ENCODE measurements around the gene THSD4.
"Not testable (repeated sequence)": the region's sequence is repeated elsewhere in the genome, so short reads cannot be mapped to it uniquely, and the experiment has no call there.

The THSD4 gene

DNA sequence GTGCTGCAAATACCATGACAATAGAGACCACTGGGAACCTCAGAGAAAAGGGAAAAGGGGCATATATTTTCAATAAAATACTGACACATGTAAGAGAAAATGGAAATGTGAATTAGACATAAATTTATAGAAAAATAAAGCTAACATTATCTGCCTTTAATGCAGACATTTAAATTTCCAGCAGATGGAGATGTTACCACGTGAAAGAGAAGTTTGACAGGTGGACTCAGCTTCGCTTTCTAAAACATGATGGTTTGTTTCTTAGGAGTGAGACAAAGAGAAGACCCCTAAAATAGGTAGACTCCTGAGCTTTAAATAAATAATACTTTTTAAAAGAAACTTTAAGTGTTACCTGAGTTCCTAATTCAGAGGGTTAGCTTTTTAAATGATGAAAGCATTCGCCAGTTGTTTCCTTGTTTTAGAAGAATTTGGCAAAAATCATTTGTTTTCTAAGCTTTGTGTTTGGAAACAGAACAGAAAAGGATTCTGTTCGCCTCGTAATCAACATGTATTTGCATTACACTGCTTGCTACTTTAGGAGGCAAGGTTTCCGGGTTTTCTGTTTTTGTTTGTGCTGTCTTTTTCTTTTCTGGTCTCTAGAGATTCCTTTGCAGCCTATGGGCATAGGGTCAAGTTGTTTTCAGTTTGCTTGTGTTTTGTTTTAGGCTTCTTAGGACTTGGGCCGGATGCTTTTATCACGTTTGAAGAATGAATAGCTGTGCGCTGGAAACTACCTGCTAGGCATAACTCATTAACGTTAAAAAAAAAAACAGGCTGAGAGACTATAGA, 271.4 kb downstream of the THSD4 start:
- Histone ChIP-seq H3K9ac (ENCODE audit: low read length in 5 of 5) (no peak overlapping the region), H3K27me3 (ENCODE audit: control insufficient read depth in 5 of 5, insufficient read depth in 4 of 5, low read length in 5 of 5) (peaks cover 0 to 6% (median 0%) of the 10 kb centered on the region in 5 donors), H3K9me3 (ENCODE audit: control insufficient read depth in 5 of 5, low read length in 5 of 5) (no peaks in the 10 kb centered on the region), H3K27ac (ENCODE audit: low read depth, low read length) (no peak overlapping the region), H3K4me1 (ENCODE audit: control insufficient read depth in 5 of 5, insufficient read depth in 5 of 5, low read length in 5 of 5) (peaks cover 0 to 11% (median 8%) of the 10 kb centered on the region in 5 donors), H3K36me3 (ENCODE audit: control insufficient read depth in 5 of 5, insufficient read depth in 5 of 5, low read length in 5 of 5) (no peaks in the 10 kb centered on the region), H3K4me3 (ENCODE audit: low read depth in 1 of 5, low read length in 5 of 5) (no peak overlapping the region)

DNA sequence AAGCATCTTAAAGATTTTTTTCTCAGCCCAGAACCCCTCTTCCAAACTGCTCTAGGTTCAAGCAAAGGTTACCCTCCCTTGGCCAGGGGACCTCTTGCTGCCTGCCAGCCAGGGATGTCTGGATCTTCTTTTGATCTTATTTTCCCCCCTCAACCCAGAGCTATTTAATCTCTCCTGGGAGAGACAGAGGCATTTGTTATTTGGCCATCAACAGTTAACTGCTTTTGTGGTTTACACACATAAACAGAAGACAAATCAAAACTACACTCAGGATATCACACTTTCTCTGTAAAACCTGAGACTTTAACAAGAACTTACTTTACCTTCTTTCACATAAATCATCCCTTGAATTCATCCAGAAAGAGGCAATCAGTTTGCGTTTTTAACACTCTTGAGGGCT, 272.5 kb downstream of the THSD4 start:
- H3K4me1 ChIP-seq (ENCODE audit: control insufficient read depth in 5 of 5, insufficient read depth in 5 of 5, low read length in 5 of 5), result peaks cover 0 to 13% (median 8%) of the 10 kb centered on the region in 5 donors

DNA sequence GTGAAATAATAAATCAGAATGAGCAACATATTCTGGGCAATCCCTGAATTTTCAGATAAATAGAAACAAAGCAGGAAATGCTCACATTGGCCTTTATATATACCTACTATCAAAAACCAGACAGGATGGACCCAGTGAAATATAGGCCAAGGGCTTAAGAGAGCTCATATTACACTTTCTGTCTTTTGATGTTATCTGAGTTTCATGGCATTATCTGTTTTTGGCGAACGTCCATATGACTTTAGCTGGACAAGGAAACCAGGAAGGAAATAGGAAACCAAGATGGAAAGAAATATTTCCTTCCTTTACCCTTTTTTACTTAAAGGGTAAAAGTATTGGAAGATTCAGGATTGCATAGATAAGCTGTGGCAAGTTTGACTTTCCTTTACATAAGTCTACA, 274.8 kb downstream of the THSD4 start:
- no peaks in the 10 kb centered on the region for H3K36me3 ChIP-seq (ENCODE audit: control insufficient read depth in 5 of 5, insufficient read depth in 5 of 5, low read length in 5 of 5)

More for the DNA sequence above, 272.5 kb downstream of the THSD4 start:
- no peaks in the 10 kb centered on the region for H3K9me3 ChIP-seq (ENCODE audit: control insufficient read depth in 5 of 5, low read length in 5 of 5)
- no peak overlapping the region for H3K9ac ChIP-seq (ENCODE audit: low read length in 5 of 5)
- H3K36me3 ChIP-seq (ENCODE audit: control insufficient read depth in 5 of 5, insufficient read depth in 5 of 5, low read length in 5 of 5), result no peaks in the 10 kb centered on the region
- peaks cover 0 to 6% (median 0%) of the 10 kb centered on the region in 5 donors for H3K27me3 ChIP-seq (ENCODE audit: control insufficient read depth in 5 of 5, insufficient read depth in 4 of 5, low read length in 5 of 5)
- no peak overlapping the region for H3K4me3 ChIP-seq (ENCODE audit: low read depth in 1 of 5, low read length in 5 of 5)
- no peak overlapping the region for H3K27ac ChIP-seq (ENCODE audit: low read depth, low read length)

DNA sequence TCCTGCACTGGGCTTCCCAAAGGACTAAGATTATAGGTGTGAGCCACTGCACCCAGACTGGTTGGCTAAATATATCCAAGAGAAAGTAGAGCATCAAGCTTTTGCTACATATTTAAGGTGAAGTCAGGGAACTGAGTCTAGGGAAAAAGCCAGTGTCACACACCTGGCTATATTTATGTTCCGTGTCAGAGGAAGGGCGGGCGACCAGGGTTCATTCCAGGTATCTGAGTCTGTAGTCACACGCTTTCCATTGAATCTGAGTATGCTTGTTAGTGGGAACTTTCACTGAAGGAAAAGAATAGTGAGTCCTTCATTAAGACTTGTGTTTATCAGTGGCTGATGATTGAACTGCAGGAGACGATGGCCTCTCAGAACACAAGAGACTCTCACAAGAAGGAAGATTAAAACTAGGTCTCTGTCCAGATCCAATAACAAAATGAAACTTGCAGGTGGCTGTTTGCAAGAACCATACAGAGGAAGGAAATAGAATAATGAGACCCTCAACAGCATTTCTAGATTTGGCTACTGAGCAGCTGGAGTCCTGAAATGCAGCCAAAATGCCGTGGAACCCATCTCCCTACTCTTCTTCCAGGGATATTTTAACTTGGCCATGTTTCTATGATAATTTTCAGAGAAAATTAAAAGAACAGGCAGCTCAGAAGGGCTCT, 276.3 kb downstream of the THSD4 start:
- Histone ChIP-seq H3K4me1 (ENCODE audit: control insufficient read depth in 5 of 5, insufficient read depth in 5 of 5, low read length in 5 of 5) (peaks cover 0 to 8% (median 3%) of the 10 kb centered on the region in 5 donors), H3K27ac (ENCODE audit: low read depth, low read length) (no peak overlapping the region), H3K36me3 (ENCODE audit: control insufficient read depth in 5 of 5, insufficient read depth in 5 of 5, low read length in 5 of 5) (no peaks in the 10 kb centered on the region), H3K4me3 (ENCODE audit: low read depth in 1 of 5, low read length in 5 of 5) (no peak overlapping the region), H3K9ac (ENCODE audit: low read length in 5 of 5) (no peak overlapping the region), H3K27me3 (ENCODE audit: control insufficient read depth in 5 of 5, insufficient read depth in 4 of 5, low read length in 5 of 5) (peaks cover 0 to 10% (median 3%) of the 10 kb centered on the region in 5 donors), H3K9me3 (ENCODE audit: control insufficient read depth in 5 of 5, low read length in 5 of 5) (no peaks in the 10 kb centered on the region)

More for the DNA sequence above, 274.8 kb downstream of the THSD4 start:
- peaks cover 0 to 10% (median 3%) of the 10 kb centered on the region in 5 donors for H3K27me3 ChIP-seq (ENCODE audit: control insufficient read depth in 5 of 5, insufficient read depth in 4 of 5, low read length in 5 of 5)
- H3K9me3 ChIP-seq (ENCODE audit: control insufficient read depth in 5 of 5, low read length in 5 of 5), result no peaks in the 10 kb centered on the region
- no peak overlapping the region for H3K9ac ChIP-seq (ENCODE audit: low read length in 5 of 5)
- no peak overlapping the region for H3K4me3 ChIP-seq (ENCODE audit: low read depth in 1 of 5, low read length in 5 of 5)
- H3K4me1 ChIP-seq (ENCODE audit: control insufficient read depth in 5 of 5, insufficient read depth in 5 of 5, low read length in 5 of 5), result peaks cover 0 to 10% (median 5%) of the 10 kb centered on the region in 5 donors
- H3K27ac ChIP-seq (ENCODE audit: low read depth, low read length), result no peak overlapping the region

DNA sequence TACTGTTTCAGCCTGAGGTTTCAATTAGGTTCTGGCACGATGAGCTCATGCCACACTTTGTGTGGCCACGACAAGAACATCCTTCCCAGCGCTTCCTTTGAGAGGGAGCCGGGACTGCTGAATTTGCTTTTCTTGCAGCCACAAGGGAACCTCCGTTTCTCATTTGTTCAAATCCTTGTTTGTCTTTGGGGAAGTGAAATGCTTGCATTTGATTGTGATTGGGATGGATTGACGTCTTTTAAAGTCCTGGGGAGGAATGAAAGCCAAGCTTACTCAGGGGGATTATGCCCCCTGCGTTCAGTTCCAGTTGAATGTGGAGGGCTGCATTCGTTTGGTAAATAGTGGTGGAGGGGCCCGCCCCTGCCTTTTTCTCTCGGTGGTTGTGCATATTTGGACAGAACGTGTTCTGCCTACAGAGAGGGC, 277.6 kb downstream of the THSD4 start:
- no peak overlapping the region for H3K27ac ChIP-seq (ENCODE audit: low read depth, low read length)
- H3K9me3 ChIP-seq (ENCODE audit: control insufficient read depth in 5 of 5, low read length in 5 of 5), result no peaks in the 10 kb centered on the region
- H3K4me3 ChIP-seq (ENCODE audit: low read depth in 1 of 5, low read length in 5 of 5), result no peak overlapping the region
- peaks cover 0 to 10% (median 3%) of the 10 kb centered on the region in 5 donors for H3K4me1 ChIP-seq (ENCODE audit: control insufficient read depth in 5 of 5, insufficient read depth in 5 of 5, low read length in 5 of 5)
- H3K9ac ChIP-seq (ENCODE audit: low read length in 5 of 5), result no peak overlapping the region
- H3K36me3 ChIP-seq (ENCODE audit: control insufficient read depth in 5 of 5, insufficient read depth in 5 of 5, low read length in 5 of 5), result no peaks in the 10 kb centered on the region
- H3K27me3 ChIP-seq (ENCODE audit: control insufficient read depth in 5 of 5, insufficient read depth in 4 of 5, low read length in 5 of 5), result peaks cover 0 to 9% (median 3%) of the 10 kb centered on the region in 5 donors

DNA sequence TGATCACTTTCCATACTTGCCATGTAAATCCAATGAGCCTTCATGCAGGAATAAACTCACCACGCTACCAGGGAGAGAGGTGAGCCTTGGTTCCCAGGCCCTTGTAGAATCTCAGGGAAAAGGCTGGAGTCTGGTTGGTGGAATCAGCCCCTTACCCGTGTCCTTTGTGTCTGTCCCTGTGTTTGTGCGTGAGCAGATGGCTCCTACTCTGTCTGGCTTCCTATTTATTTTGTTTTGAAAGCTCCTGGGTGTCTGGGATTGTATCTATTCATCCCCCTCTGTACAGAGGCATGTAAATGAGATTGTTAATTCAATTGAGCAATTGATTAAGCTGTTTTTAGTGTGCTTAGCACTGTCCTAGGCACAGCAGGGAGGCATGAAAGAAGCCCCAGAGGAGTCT, 278.1 kb downstream of the THSD4 start:
- peaks cover 0 to 10% (median 3%) of the 10 kb centered on the region in 5 donors for H3K4me1 ChIP-seq (ENCODE audit: control insufficient read depth in 5 of 5, insufficient read depth in 5 of 5, low read length in 5 of 5)
- H3K4me3 ChIP-seq (ENCODE audit: low read depth in 1 of 5, low read length in 5 of 5), result no peak overlapping the region
- no peaks in the 10 kb centered on the region for H3K36me3 ChIP-seq (ENCODE audit: control insufficient read depth in 5 of 5, insufficient read depth in 5 of 5, low read length in 5 of 5)
- no peaks in the 10 kb centered on the region for H3K9me3 ChIP-seq (ENCODE audit: control insufficient read depth in 5 of 5, low read length in 5 of 5)
- no peak overlapping the region for H3K9ac ChIP-seq (ENCODE audit: low read length in 5 of 5)
- H3K27ac ChIP-seq (ENCODE audit: low read depth, low read length), result no peak overlapping the region
- peaks cover 0 to 4% (median 3%) of the 10 kb centered on the region in 5 donors for H3K27me3 ChIP-seq (ENCODE audit: control insufficient read depth in 5 of 5, insufficient read depth in 4 of 5, low read length in 5 of 5)

DNA sequence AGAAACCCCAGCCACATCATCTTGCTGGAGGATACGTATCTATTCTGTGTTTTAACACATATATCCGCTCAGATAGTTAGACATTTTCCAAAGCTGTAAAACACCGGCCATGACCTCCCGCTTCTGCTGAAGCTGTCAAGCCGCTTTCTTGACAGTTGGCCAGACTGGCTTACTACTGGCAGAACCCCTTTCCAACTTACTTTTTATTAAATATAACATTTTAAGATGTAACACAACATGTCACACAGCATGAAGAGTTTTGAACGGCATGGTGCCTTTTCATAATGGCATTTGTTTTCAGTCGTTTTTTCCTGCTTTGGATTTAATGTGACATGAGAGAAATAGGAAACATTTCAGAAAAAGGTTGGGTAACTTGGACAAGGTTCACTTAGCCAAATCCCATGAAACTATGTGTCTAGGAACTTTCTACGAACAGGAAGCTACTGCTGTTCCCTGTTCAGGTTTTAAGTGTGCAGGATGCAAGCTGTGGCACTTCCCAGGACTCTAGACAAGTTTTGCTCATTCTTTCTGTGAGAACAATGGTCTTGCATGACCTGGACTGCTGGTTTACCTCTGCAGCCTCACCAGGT, 281.4 kb downstream of the THSD4 start:
- Histone ChIP-seq H3K9ac (ENCODE audit: low read length in 5 of 5) (no peak overlapping the region), H3K27me3 (ENCODE audit: control insufficient read depth in 5 of 5, insufficient read depth in 4 of 5, low read length in 5 of 5) (peaks cover 0 to 4% (median 3%) of the 10 kb centered on the region in 5 donors), H3K36me3 (ENCODE audit: control insufficient read depth in 5 of 5, insufficient read depth in 5 of 5, low read length in 5 of 5) (no peaks in the 10 kb centered on the region), H3K9me3 (ENCODE audit: control insufficient read depth in 5 of 5, low read length in 5 of 5) (no peaks in the 10 kb centered on the region), H3K4me1 (ENCODE audit: control insufficient read depth in 5 of 5, insufficient read depth in 5 of 5, low read length in 5 of 5) (peaks cover 0 to 10% (median 3%) of the 10 kb centered on the region in 5 donors), H3K27ac (ENCODE audit: low read depth, low read length) (no peak overlapping the region), H3K4me3 (ENCODE audit: low read depth in 1 of 5, low read length in 5 of 5) (no peak overlapping the region)

DNA sequence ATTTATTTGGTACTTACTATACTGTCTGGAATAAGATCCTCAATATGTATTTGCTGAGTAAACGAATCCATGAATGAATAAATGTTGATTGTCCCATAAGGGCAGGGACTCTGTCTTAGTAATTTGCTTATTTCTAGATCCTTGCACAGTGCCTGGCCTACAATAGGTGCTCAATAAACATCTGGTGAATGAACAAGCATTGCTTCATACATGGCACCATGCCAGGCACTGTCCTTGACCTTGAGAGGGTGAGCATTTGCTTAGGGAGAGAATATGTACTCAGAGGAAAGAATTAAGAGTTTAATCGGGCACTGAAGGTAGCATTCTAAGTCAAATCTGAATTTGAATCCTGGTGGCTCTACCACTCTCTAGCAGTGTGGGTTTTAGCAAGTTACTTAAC, 282.1 kb downstream of the THSD4 start:
- Histone ChIP-seq H3K9me3 (ENCODE audit: control insufficient read depth in 5 of 5, low read length in 5 of 5) (no peaks in the 10 kb centered on the region), H3K27ac (ENCODE audit: low read depth, low read length) (no peak overlapping the region), H3K27me3 (ENCODE audit: control insufficient read depth in 5 of 5, insufficient read depth in 4 of 5, low read length in 5 of 5) (peaks cover 0 to 4% (median 3%) of the 10 kb centered on the region in 5 donors), H3K4me3 (ENCODE audit: low read depth in 1 of 5, low read length in 5 of 5) (no peak overlapping the region), H3K4me1 (ENCODE audit: control insufficient read depth in 5 of 5, insufficient read depth in 5 of 5, low read length in 5 of 5) (peaks cover 0 to 10% (median 3%) of the 10 kb centered on the region in 5 donors), H3K36me3 (ENCODE audit: control insufficient read depth in 5 of 5, insufficient read depth in 5 of 5, low read length in 5 of 5) (no peaks in the 10 kb centered on the region), H3K9ac (ENCODE audit: low read length in 5 of 5) (no peak overlapping the region)

DNA sequence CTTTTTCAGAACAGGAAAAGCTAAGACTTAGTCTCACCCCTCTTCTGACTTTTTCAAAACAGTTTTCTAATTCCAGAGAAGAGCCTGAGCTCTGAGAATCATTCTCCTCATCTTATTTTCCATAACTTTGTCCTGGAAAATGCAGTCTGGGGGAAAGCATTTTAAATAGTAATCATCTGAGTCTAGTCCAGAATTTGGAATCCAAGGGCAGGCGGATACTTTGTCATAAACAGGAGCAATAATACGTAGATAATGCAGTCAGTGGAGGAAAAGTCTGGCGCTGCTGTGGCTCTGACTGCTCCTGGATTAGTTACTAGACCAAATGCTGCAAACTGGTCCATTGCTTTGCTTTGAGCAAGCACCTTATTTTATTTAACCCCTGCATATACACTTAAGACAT, 285.0 kb downstream of the THSD4 start:
- H3K4me3 ChIP-seq (ENCODE audit: low read depth in 1 of 5, low read length in 5 of 5), result no peak overlapping the region
- peaks cover 0 to 4% (median 0%) of the 10 kb centered on the region in 5 donors for H3K27me3 ChIP-seq (ENCODE audit: control insufficient read depth in 5 of 5, insufficient read depth in 4 of 5, low read length in 5 of 5)
- H3K9ac ChIP-seq (ENCODE audit: low read length in 5 of 5), result no peak overlapping the region
- no peaks in the 10 kb centered on the region for H3K9me3 ChIP-seq (ENCODE audit: control insufficient read depth in 5 of 5, low read length in 5 of 5)
- no peak overlapping the region for H3K27ac ChIP-seq (ENCODE audit: low read depth, low read length)
- peaks cover 0 to 10% (median 3%) of the 10 kb centered on the region in 5 donors for H3K4me1 ChIP-seq (ENCODE audit: control insufficient read depth in 5 of 5, insufficient read depth in 5 of 5, low read length in 5 of 5)
- H3K36me3 ChIP-seq (ENCODE audit: control insufficient read depth in 5 of 5, insufficient read depth in 5 of 5, low read length in 5 of 5), result no peaks in the 10 kb centered on the region

DNA sequence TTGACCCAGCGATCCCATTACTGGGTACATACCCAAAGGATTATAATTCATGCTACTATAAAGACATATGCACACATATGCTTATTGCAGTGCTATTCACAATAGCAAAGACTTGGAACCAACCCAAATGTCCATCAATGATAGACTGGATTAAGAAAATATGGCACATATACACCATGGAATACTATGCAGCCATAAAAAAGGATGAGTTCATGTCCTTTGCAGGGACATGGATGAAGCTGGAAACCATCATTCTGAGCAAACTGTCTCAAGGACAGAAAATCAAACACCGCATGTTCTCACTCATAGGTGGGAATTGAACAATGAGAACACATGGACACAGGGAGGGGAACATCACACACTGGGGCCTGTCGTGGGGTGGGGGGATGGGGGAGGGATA, 286.5 kb downstream of the THSD4 start:
- H3K9me3 ChIP-seq (ENCODE audit: control insufficient read depth in 5 of 5, low read length in 5 of 5); H3K4me3 ChIP-seq (ENCODE audit: low read depth in 1 of 5, low read length in 5 of 5); H3K27me3 ChIP-seq (ENCODE audit: control insufficient read depth in 5 of 5, insufficient read depth in 4 of 5, low read length in 5 of 5); H3K36me3 ChIP-seq (ENCODE audit: control insufficient read depth in 5 of 5, insufficient read depth in 5 of 5, low read length in 5 of 5); H3K9ac ChIP-seq (ENCODE audit: low read length in 5 of 5); H3K27ac ChIP-seq (ENCODE audit: low read depth, low read length); H3K4me1 ChIP-seq (ENCODE audit: control insufficient read depth in 5 of 5, insufficient read depth in 5 of 5, low read length in 5 of 5): not testable (repeated sequence)
